H1 (cell line): ENCODE results near the gene HNRNPA3. TPM values are rescaled to one million over a fixed set of nuclear protein-coding genes. Genes with fewer than 3 reads are reported as not detected.

Experiments used
- CTCF ChIA-PET: fragments of 300-600 bp; sonication (Branson Sonifier 250); formaldehyde crosslinking; loops from one replicate; lab custom pipeline; 2021; ENCODE audit not compliant: partially characterized antibody; lab: Charles Lee
- POLR2A ChIA-PET: fragments of 300-600 bp; sonication (Branson Sonifier 250); formaldehyde crosslinking; loops from one replicate; lab custom pipeline; 2021; ENCODE audit warnings: inconsistent platforms; ENCODE audit not compliant: partially characterized antibody; lab: Charles Lee
- DNase-seq, 2 experiments: peaks; one replicate each; pipeline versions ENCODE4 v3.0.0 to v3.0.0-alpha.2; 2010 to 2022; ENCODE audit warnings: low spot score in 2 of 2, low read depth in 1 of 2, mixed read lengths in 1 of 2
- FAIRE-seq: peaks from 2 replicates; lab custom pipeline; 2011; peaks lifted over from hg19 to GRCh38; lab: Jason Lieb, UNC
- H2AFZ ChIP-seq: 2 replicates; pipeline ENCODE4 v1.8.1; 2012; ENCODE audit warnings: low read length, inconsistent platforms
- H2AK5ac ChIP-seq: 2 replicates; pipeline ENCODE4 v1.6.1; 2013; ENCODE audit warnings: low read depth, low read length
- H2BK120ac ChIP-seq: replicated peaks from 2 replicates; pipeline ENCODE3; 2013; ENCODE audit warnings: low read depth, low read length, inconsistent platforms
- H2BK12ac ChIP-seq: 2 replicates; pipeline ENCODE4 v1.6.1; 2013; ENCODE audit warnings: low read depth, low read length
- H2BK15ac ChIP-seq: 2 replicates; pipeline ENCODE4 v1.6.1; 2013; ENCODE audit warnings: low read length
- H2BK20ac ChIP-seq: 2 replicates; pipeline ENCODE4 v1.6.1; 2013; ENCODE audit warnings: low read length
- H2BK5ac ChIP-seq: 2 replicates; pipeline ENCODE4 v1.6.1; 2013; ENCODE audit warnings: low read depth, low read length
- H3K14ac ChIP-seq: 2 replicates; pipeline ENCODE4 v1.6.1; 2013; ENCODE audit warnings: inconsistent platforms; ENCODE audit not compliant: insufficient read length
- H3K18ac ChIP-seq: 2 replicates; pipeline ENCODE4 v1.6.1; 2013; ENCODE audit warnings: low read length; ENCODE audit errors: extremely low read depth
- H3K23ac ChIP-seq: 2 replicates; pipeline ENCODE4 v1.6.1; 2013; ENCODE audit warnings: inconsistent platforms; ENCODE audit not compliant: insufficient read length
- H3K23me2 ChIP-seq: 2 replicates; pipeline ENCODE4 v1.6.1; 2013; ENCODE audit warnings: low read depth, low read length
- H3K27ac ChIP-seq: 2 replicates; pipeline ENCODE4 v1.6.1; 2011; ENCODE audit warnings: low read depth, low read length, inconsistent platforms
- H3K27me3 ChIP-seq, 4 experiments: replicated peaks in 1 of 4; 1 replicate in 1 of 4; 2 replicates in 3 of 4; pipeline versions ENCODE4 v1.6.1 to v1.8.1; 2011 to 2013; ENCODE audit warnings: low read length in 3 of 4, mild to moderate bottlenecking in 3 of 4, inconsistent platforms in 2 of 4, mixed read lengths in 2 of 4, moderate library complexity in 1 of 4; ENCODE audit not compliant: control insufficient read depth in 3 of 4, insufficient read depth in 3 of 4; ENCODE audit errors: extremely low read depth in 1 of 4
- H3K36me3 ChIP-seq, 4 experiments: 2 replicates each; pipeline versions ENCODE4 v1.6.1 to v1.8.1; 2011 to 2013; ENCODE audit warnings: mild to moderate bottlenecking in 4 of 4, low read length in 3 of 4, moderate library complexity in 2 of 4, control low read depth in 1 of 4, inconsistent platforms in 1 of 4; ENCODE audit not compliant: insufficient read depth in 4 of 4, control insufficient read depth in 2 of 4
- H3K4ac ChIP-seq: replicated peaks from 2 replicates; pipeline ENCODE3; 2013; ENCODE audit warnings: low read length, low read depth, mixed read lengths, inconsistent platforms; ENCODE audit not compliant: insufficient read length
- H3K4me1 ChIP-seq, 4 experiments: replicated peaks in 1 of 4; 1 replicate in 1 of 4; 2 replicates in 3 of 4; pipeline versions ENCODE4 v1.6.1 to v1.8.1; 2011 to 2013; ENCODE audit warnings: low read length in 3 of 4, inconsistent platforms in 2 of 4, mixed read lengths in 1 of 4; ENCODE audit not compliant: insufficient read depth in 4 of 4, control insufficient read depth in 3 of 4
- H3K4me2 ChIP-seq, 2 experiments: 2 replicates each; pipeline versions ENCODE4 v1.6.1 to v1.8.1; 2011 to 2013; ENCODE audit warnings: low read depth in 2 of 2, low read length in 2 of 2, control low read depth in 1 of 2, inconsistent platforms in 1 of 2, mild to moderate bottlenecking in 1 of 2; ENCODE audit not compliant: insufficient read depth in 1 of 2
- H3K4me3 ChIP-seq, 4 experiments: fragments of 200-600, 300-600 bp in 1 of 4; sonication (generic), shearing (Covaris generic), sonication (Bioruptor Twin) in 1 of 4; 2 replicates each; pipeline versions ENCODE4 v1.5.1 to v1.8.1; 2011 to 2016; ENCODE audit warnings: low read length in 4 of 4, low read depth in 3 of 4, control low read depth in 2 of 4, inconsistent platforms in 2 of 4, mild to moderate bottlenecking in 2 of 4, mixed read lengths in 1 of 4, moderate library complexity in 1 of 4; ENCODE audit not compliant: insufficient read depth in 2 of 4; ENCODE audit errors: extremely low read depth in 1 of 4
- H3K56ac ChIP-seq: replicated peaks from 2 replicates; pipeline ENCODE3; 2013; ENCODE audit warnings: low read depth, mild to moderate bottlenecking, mixed read lengths, low read length, inconsistent platforms; ENCODE audit not compliant: insufficient read length
- H3K79me1 ChIP-seq: 2 replicates; pipeline ENCODE4 v1.6.1; 2013; ENCODE audit warnings: low read depth, low read length, control low read depth
- H3K79me2 ChIP-seq, 2 experiments: 2 replicates each; pipeline versions ENCODE4 v1.6.1 to v1.8.1; 2012 to 2013; ENCODE audit warnings: low read length in 2 of 2, mild to moderate bottlenecking in 2 of 2, inconsistent platforms in 1 of 2; ENCODE audit not compliant: insufficient read depth in 2 of 2, control insufficient read depth in 1 of 2
- H3K9ac ChIP-seq, 4 experiments: replicated peaks in 1 of 4; 1 replicate in 1 of 4; 2 replicates in 3 of 4; pipeline versions ENCODE4 v1.6.1 to v1.8.1; 2011 to 2013; ENCODE audit warnings: low read depth in 3 of 4, low read length in 3 of 4, control low read depth in 2 of 4, mild to moderate bottlenecking in 2 of 4, moderate library complexity in 2 of 4, inconsistent platforms in 1 of 4; ENCODE audit errors: extremely low read depth in 1 of 4
- H3K9me3 ChIP-seq, 2 experiments: 2 replicates each; pipeline versions ENCODE4 v1.6.1 to v1.8.1; 2012 to 2013; ENCODE audit warnings: mild to moderate bottlenecking in 2 of 2, moderate library complexity in 2 of 2, control low read depth in 1 of 2, inconsistent platforms in 1 of 2, low read depth in 1 of 2, low read length in 1 of 2, mixed read lengths in 1 of 2; ENCODE audit not compliant: insufficient read depth in 2 of 2
- H4K20me1 ChIP-seq, 2 experiments: replicated peaks in 1 of 2; 2 replicates each; pipeline versions ENCODE3 to v1.8.1; 2011 to 2013; ENCODE audit warnings: inconsistent platforms in 2 of 2, low read length in 2 of 2, mild to moderate bottlenecking in 1 of 2; ENCODE audit not compliant: insufficient read depth in 2 of 2, control insufficient read depth in 1 of 2
- H4K5ac ChIP-seq: 2 replicates; pipeline ENCODE4 v1.6.1; 2013; ENCODE audit warnings: low read length, low read depth, mixed read lengths, inconsistent platforms; ENCODE audit not compliant: insufficient read length
- H4K8ac ChIP-seq: 2 replicates; pipeline ENCODE4 v1.8.0; 2013; ENCODE audit warnings: mild to moderate bottlenecking, moderate library complexity, low read length, inconsistent platforms; ENCODE audit not compliant: insufficient read depth; ENCODE audit errors: extremely low read depth
- H4K91ac ChIP-seq: replicated peaks from 2 replicates; pipeline ENCODE3; 2013; ENCODE audit warnings: low read length, mixed read lengths, inconsistent platforms; ENCODE audit not compliant: insufficient read length
- KDM5A ChIP-seq: fragments of 200-600 bp; IDR thresholded peaks from 2 replicates; pipeline ENCODE4 v1.7.1; 2012; ENCODE audit warnings: mild to moderate bottlenecking, low read length, inconsistent platforms, mixed read lengths
- PHF8 ChIP-seq: fragments of 200-600 bp; sonication (generic); conservative IDR thresholded peaks from 2 replicates; pipeline ENCODE4 v1.7.1; 2012; ENCODE audit warnings: low read depth, mild to moderate bottlenecking, inconsistent platforms, low read length, moderate library complexity
- WGBS, 2 experiments: shearing (Covaris generic) in 1 of 2; methylation state at CpG; one replicate each; pipeline versions ENCODE4 v1.1.6 to v1.1.7; 2013 to 2015; ENCODE audit warnings: low lambda C conversion rate in 2 of 2, mixed read lengths in 2 of 2, inconsistent platforms in 1 of 2, low coverage in 1 of 2, missing lambda C conversion rate in 1 of 2; ENCODE audit not compliant: insufficient replicate concordance in 2 of 2, insufficient coverage in 1 of 2, insufficient read length in 1 of 2; ENCODE audit errors: extremely low coverage in 1 of 2, missing lambda C conversion rate in 1 of 2; 5-methylcytosine and 5-hydroxymethylcytosine counted together
- polyA plus RNA-seq, 7 experiments: library from polyadenylated mRNA; depleted of rRNA in 3 of 7; stranded (reverse) in 5 of 7; unstranded in 2 of 7; fragments of >200 nt in 5 of 7; fragments of 200-250 nt in 2 of 7; gene quantifications; 1 replicate in 5 of 7; 2 replicates in 1 of 7; 4 replicates in 1 of 7; pipeline versions ENCODE4 v1.2.1 to v1.2.3, GENCODE V29; 2011 to 2013; ENCODE audit warnings: missing spikeins in 2 of 7, mixed read lengths in 2 of 7
- total RNA-seq: library from RNA; stranded (reverse); fragmentation: NEBNext Ultra II Directional; extraction: Animal tissue kit (Norgen Biotek cat#: 25700); gene quantifications from 2 replicates; pipeline ENCODE4 v1.2.1, GENCODE V29; 2021

HNRNPA3 gene
- total and polyA plus RNA-seq, 2 of the 8 experiments (the other 6 are each of a cell fraction or from before 2014, with no cell fraction given): 66.1 to 408 TPM

GRCh38 chr2:177192788-177193187, 19.8 kb upstream of the HNRNPA3 start:
- no peak for DNase-seq
- Histone ChIP-seq H3K14ac (no peak overlapping the region), H3K23ac (no peak overlapping the region), H3K79me2 (no peaks in the 10 kb centered on the region), H3K18ac (no peak overlapping the region), H2BK120ac (no peak overlapping the region), H3K79me1 (no peaks in the 10 kb centered on the region), H3K4me3 (no peak overlapping the region), H3K23me2 (no peaks in the 10 kb centered on the region), H2BK20ac (no peak overlapping the region), H3K4me1 (no peaks in the 10 kb centered on the region), H2AK5ac (no peak overlapping the region), H3K4ac (no peak overlapping the region), H3K9ac (no peak overlapping the region), H2BK5ac (no peak overlapping the region), H2BK15ac (no peak overlapping the region)
- CTCF ChIA-PET: no interaction called here
- no peak for TF ChIP-seq PHF8
- TF ChIP-seq KDM5A: no peak
- TF ChIP-seq, all 59 proteins: peak for 0
- Histone ChIP-seq H2AFZ (no peak overlapping the region), H3K4me2 (no peak overlapping the region), H3K36me3 (no peaks in the 10 kb centered on the region), H4K5ac (no peak overlapping the region), H2BK12ac (no peak overlapping the region), H3K27ac (no peak overlapping the region), H3K56ac (no peak overlapping the region), H3K27me3 (no peaks in the 10 kb centered on the region), H4K8ac (no peak overlapping the region), H4K91ac (no peak overlapping the region), H3K9me3 (no peaks in the 10 kb centered on the region), H4K20me1 (no peaks in the 10 kb centered on the region)
- WGBS, 2 experiments: 81% methylated on average over 1 of the region's 1 CpG; no CpG with 5 or more reads in 1 of the 2 experiments
- POLR2A ChIA-PET: no interaction called here
- FAIRE-seq: no peak
